Hepatocyte (in vitro differentiated cells): ENCODE results near the gene AANAT.

Source experiments
- EZH2 ChIP-seq: fragments of 200-600 bp; sonication (generic); IDR thresholded peaks from 2 replicates; pipeline ENCODE4 v1.6.1; 2016; ENCODE audit warnings: antibody characterized with exemption, mild to moderate bottlenecking, borderline replicate concordance
- EZH2phosphoT487 ChIP-seq: fragments of 200-600 bp; sonication (generic); IDR thresholded peaks from one replicate; pipeline ENCODE4 v1.6.1; 2018; ENCODE audit warnings: antibody characterized with exemption, mild to moderate bottlenecking, low read depth, moderate library complexity; ENCODE audit not compliant: unreplicated experiment, severe bottlenecking
- TF ChIP-seq, protein P1 (sequence below): fragments of 200-600 bp; sonication (generic); IDR thresholded peaks from 2 replicates; pipeline ENCODE4 v1.5.1; 2016; ENCODE audit warnings: antibody characterized with exemption, mild to moderate bottlenecking; ENCODE audit not compliant: poor library complexity

GRCh38 chr17:76519048-76519966 lies 51.9 kb downstream of the AANAT start:
- TF ChIP-seq, protein P1, sequence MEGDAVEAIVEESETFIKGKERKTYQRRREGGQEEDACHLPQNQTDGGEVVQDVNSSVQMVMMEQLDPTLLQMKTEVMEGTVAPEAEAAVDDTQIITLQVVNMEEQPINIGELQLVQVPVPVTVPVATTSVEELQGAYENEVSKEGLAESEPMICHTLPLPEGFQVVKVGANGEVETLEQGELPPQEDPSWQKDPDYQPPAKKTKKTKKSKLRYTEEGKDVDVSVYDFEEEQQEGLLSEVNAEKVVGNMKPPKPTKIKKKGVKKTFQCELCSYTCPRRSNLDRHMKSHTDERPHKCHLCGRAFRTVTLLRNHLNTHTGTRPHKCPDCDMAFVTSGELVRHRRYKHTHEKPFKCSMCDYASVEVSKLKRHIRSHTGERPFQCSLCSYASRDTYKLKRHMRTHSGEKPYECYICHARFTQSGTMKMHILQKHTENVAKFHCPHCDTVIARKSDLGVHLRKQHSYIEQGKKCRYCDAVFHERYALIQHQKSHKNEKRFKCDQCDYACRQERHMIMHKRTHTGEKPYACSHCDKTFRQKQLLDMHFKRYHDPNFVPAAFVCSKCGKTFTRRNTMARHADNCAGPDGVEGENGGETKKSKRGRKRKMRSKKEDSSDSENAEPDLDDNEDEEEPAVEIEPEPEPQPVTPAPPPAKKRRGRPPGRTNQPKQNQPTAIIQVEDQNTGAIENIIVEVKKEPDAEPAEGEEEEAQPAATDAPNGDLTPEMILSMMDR = no peak
- TF ChIP-seq EZH2 = no peak
- TF ChIP-seq EZH2phosphoT487 = no peak
